ENCODE results near the gene TRIO. TPM values are rescaled to one million over a fixed set of nuclear protein-coding genes. Genes with fewer than 3 reads are reported as not detected.

The TRIO gene
- polyA plus RNA-seq, 1 donor (not counting 4 experiments of a cell fraction or from before 2014, with no cell fraction given): 57.2 TPM

DNA sequence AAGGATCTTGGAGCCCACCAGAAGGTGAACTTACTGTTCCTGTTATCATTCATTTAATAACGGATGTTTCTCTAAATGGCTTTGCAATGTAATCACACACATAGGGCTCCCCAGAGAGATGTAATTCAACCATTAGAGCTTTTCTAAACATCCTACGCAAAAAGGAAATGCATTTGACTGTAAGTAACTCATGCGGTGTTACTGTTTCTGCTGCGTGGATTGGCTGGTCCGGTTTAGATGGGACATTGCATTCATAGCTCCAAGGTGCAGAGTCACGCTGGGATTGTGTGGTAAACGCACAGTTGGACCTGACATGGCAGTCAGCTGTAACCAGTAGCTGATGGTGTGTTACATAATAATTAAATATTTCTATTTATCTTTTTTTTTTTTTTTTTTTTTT, 252.9 kb downstream of the TRIO start:
- Histone ChIP-seq H3K27me3 (ENCODE audit: control insufficient read depth, extremely low read depth, insufficient read depth, low read length) (no peaks in the 10 kb centered on the region), H3K36me3 (ENCODE audit: control insufficient read depth in 2 of 2, extremely low read depth in 1 of 2, insufficient read depth in 2 of 2, low read length in 2 of 2) (peaks cover 37 to 40% of the 10 kb centered on the region in 2 experiments), H3K9me3 (ENCODE audit: control insufficient read depth, low read depth, low read length) (no peaks in the 10 kb centered on the region), H3K9me1 (ENCODE audit: control insufficient read depth, extremely low read depth, insufficient read depth, low read length) (no peaks in the 10 kb centered on the region), H3K9ac (ENCODE audit: control insufficient read depth, extremely low read depth, insufficient read depth, low read length) (no peak overlapping the region), H3K79me2 (ENCODE audit: control insufficient read depth, insufficient read depth, low read length) (peaks cover 2% of the 10 kb centered on the region), H3K27ac (ENCODE audit: control insufficient read depth, insufficient read depth, low read length) (no peak overlapping the region), H4K20me1 (ENCODE audit: control insufficient read depth, extremely low read depth, insufficient read depth, low read length) (no peaks in the 10 kb centered on the region), H2AFZ (ENCODE audit: control insufficient read depth, low read length) (no peak overlapping the region), H3K4me1 (ENCODE audit: control insufficient read depth, extremely low read depth, insufficient read depth, low read length) (peaks cover 15% of the 10 kb centered on the region), H3K4me2 (ENCODE audit: control insufficient read depth, extremely low read depth, insufficient read depth, low read depth, low read length) (no peak overlapping the region), H3K4me3 (ENCODE audit: control insufficient read depth in 2 of 3, extremely low read depth in 1 of 3, insufficient read depth in 2 of 3, low read depth in 1 of 3, low read length in 3 of 3) (no peak overlapping the region)
- dilution Hi-C loops (cut with MboI; ENCODE audit: extremely low pct_ligation_motif_present, low sequenced_read_pairs): no loop called here
- no peak for FAIRE-seq
- TF ChIP-seq, protein P1, sequence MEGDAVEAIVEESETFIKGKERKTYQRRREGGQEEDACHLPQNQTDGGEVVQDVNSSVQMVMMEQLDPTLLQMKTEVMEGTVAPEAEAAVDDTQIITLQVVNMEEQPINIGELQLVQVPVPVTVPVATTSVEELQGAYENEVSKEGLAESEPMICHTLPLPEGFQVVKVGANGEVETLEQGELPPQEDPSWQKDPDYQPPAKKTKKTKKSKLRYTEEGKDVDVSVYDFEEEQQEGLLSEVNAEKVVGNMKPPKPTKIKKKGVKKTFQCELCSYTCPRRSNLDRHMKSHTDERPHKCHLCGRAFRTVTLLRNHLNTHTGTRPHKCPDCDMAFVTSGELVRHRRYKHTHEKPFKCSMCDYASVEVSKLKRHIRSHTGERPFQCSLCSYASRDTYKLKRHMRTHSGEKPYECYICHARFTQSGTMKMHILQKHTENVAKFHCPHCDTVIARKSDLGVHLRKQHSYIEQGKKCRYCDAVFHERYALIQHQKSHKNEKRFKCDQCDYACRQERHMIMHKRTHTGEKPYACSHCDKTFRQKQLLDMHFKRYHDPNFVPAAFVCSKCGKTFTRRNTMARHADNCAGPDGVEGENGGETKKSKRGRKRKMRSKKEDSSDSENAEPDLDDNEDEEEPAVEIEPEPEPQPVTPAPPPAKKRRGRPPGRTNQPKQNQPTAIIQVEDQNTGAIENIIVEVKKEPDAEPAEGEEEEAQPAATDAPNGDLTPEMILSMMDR (optimal IDR thresholded peaks at IDR 0.05 in 1 of 3, IDR thresholded peaks at IDR 0.05 in 1 of 3, conservative IDR thresholded peaks at IDR 0.05 in 1 of 3; ENCODE audit: extremely low read depth in 1 of 3, insufficient read depth in 2 of 3, low read length in 3 of 3): no peak
- no peak for TF ChIP-seq EZH2 (IDR thresholded peaks at IDR 0.05; ENCODE audit: low read length)
- no peak for DNase-seq (ENCODE audit: low read depth, low spot score)

DNA sequence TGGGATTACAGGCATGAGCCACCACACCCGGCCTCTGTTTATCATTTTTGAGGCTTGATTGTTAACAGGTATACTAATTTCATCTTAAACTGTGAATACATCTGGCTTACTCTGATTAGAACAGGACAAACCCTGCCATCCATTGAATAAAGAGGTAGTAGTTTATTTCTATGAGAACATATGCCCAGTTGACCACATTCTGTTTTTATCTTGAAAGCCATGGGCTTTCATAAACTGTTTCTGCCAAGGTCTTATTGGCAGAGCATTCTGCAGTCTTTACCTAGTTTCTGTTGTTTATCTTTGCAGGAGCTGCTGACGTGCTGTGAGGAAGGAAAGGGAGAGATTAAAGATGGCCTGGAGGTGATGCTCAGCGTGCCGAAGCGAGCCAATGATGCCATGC, 253.6 kb downstream of the TRIO start:
- DNase-seq (ENCODE audit: low read depth, low spot score) (no peak), FAIRE-seq (no peak)
- no peak overlapping the region for H2AFZ ChIP-seq (ENCODE audit: control insufficient read depth, low read length)
- dilution Hi-C loops (cut with MboI; ENCODE audit: extremely low pct_ligation_motif_present, low sequenced_read_pairs): no loop called here
- H3K36me3 ChIP-seq (ENCODE audit: control insufficient read depth in 2 of 2, extremely low read depth in 1 of 2, insufficient read depth in 2 of 2, low read length in 2 of 2): peaks cover 36 to 38% of the 10 kb centered on the region in 2 experiments
- TF ChIP-seq, protein P1 (optimal IDR thresholded peaks at IDR 0.05 in 1 of 3, IDR thresholded peaks at IDR 0.05 in 1 of 3, conservative IDR thresholded peaks at IDR 0.05 in 1 of 3; ENCODE audit: extremely low read depth in 1 of 3, insufficient read depth in 2 of 3, low read length in 3 of 3): no peak
- H3K9me3 ChIP-seq (ENCODE audit: control insufficient read depth, low read depth, low read length): no peaks in the 10 kb centered on the region
- H3K4me1 ChIP-seq (ENCODE audit: control insufficient read depth, extremely low read depth, insufficient read depth, low read length): peaks cover 15% of the 10 kb centered on the region
- no peaks in the 10 kb centered on the region for H4K20me1 ChIP-seq (ENCODE audit: control insufficient read depth, extremely low read depth, insufficient read depth, low read length)
- no peak overlapping the region for H3K4me2 ChIP-seq (ENCODE audit: control insufficient read depth, extremely low read depth, insufficient read depth, low read depth, low read length)
- no peak overlapping the region for H3K9ac ChIP-seq (ENCODE audit: control insufficient read depth, extremely low read depth, insufficient read depth, low read length)
- H3K4me3 ChIP-seq (ENCODE audit: control insufficient read depth in 2 of 3, extremely low read depth in 1 of 3, insufficient read depth in 2 of 3, low read depth in 1 of 3, low read length in 3 of 3): no peak overlapping the region
- peaks cover 6% of the 10 kb centered on the region for H3K79me2 ChIP-seq (ENCODE audit: control insufficient read depth, insufficient read depth, low read length)
- no peak overlapping the region for H3K27ac ChIP-seq (ENCODE audit: control insufficient read depth, insufficient read depth, low read length)
- no peaks in the 10 kb centered on the region for H3K9me1 ChIP-seq (ENCODE audit: control insufficient read depth, extremely low read depth, insufficient read depth, low read length)
- no peaks in the 10 kb centered on the region for H3K27me3 ChIP-seq (ENCODE audit: control insufficient read depth, extremely low read depth, insufficient read depth, low read length)

Measured in keratinocyte (primary cell).